ENCODE results near the gene RAX2. TPM values are rescaled to one million over a fixed set of nuclear protein-coding genes. Genes with fewer than 3 reads are reported as not detected.

RAX2 gene
- total and polyA plus RNA-seq, 2 of the 13 experiments (the other 11 are each of a cell fraction or from before 2014, with no cell fraction given): not detected

- TF ChIP-seq ZNF749 (CRISPR knock-in tag; IDR thresholded peaks at IDR 0.05; ENCODE audit: borderline replicate concordance) (no peak), ZNF713 (CRISPR knock-in tag; IDR thresholded peaks at IDR 0.05) (no peak), RELA (CRISPR knock-in tag; IDR thresholded peaks at IDR 0.05) (no peak), SP4 (CRISPR knock-in tag; IDR thresholded peaks at IDR 0.05) (no peak), ZBTB40 (IDR thresholded peaks at IDR 0.05) (no peak), ZBTB40 (CRISPR knock-in tag; IDR thresholded peaks at IDR 0.05) (no peak), HIC2 (CRISPR knock-in tag; IDR thresholded peaks at IDR 0.05; ENCODE audit: low read depth) (no peak), RORA (CRISPR knock-in tag; IDR thresholded peaks at IDR 0.05) (no peak), ZNF382 (CRISPR knock-in tag; IDR thresholded peaks at IDR 0.05; ENCODE audit: borderline replicate concordance) (no peak), ZNF660 (CRISPR knock-in tag; IDR thresholded peaks at IDR 0.05; ENCODE audit: borderline replicate concordance, low read depth) (no peak), MED8 (CRISPR knock-in tag; IDR thresholded peaks at IDR 0.05; ENCODE audit: insufficient replicate concordance) (no peak), ZNF562 (CRISPR knock-in tag; IDR thresholded peaks at IDR 0.05; ENCODE audit: borderline replicate concordance) (no peak), SSRP1 (CRISPR knock-in tag; IDR thresholded peaks at IDR 0.05) (no peak), MLX (CRISPR knock-in tag; IDR thresholded peaks at IDR 0.05) (no peak; the same call in 1 of the 2 replicates), SKIL (CRISPR knock-in tag; IDR thresholded peaks at IDR 0.05; ENCODE audit: borderline replicate concordance) (no peak)
Measured at GRCh38 chr19:3762501-3763459, 9.2 kb downstream of the RAX2 start, which contains the start of gene MRPL54 (continued).
